ENCODE data around the gene CALHM2. TPM values are rescaled to one million over a fixed set of nuclear protein-coding genes. Genes with fewer than 3 reads are reported as not detected.

CALHM2 gene
- total RNA-seq, 2 donors from 2014 or later: 98.4 to 113 TPM

GRCh38 chr10:103455235-103455634 lies 3.1 kb upstream of the CALHM2 start:
- Histone ChIP-seq H3K9me3 (no peaks in the 10 kb centered on the region), H3K4me3 (no peak overlapping the region), H3K36me3 (no peaks in the 10 kb centered on the region), H3K27me3 (replicated peaks; ENCODE audit: insufficient read depth) (no peaks in the 10 kb centered on the region), H3K4me1 (ENCODE audit: control insufficient read depth in 1 of 2, low read depth in 2 of 2) (peaks cover 11 to 14% of the 10 kb centered on the region in 2 donors), H3K27ac (no peak overlapping the region)
- ATAC-seq (ENCODE audit: insufficient number of reproducible peaks, low FRiP score, low read depth): no peak
- TF ChIP-seq CTCF (IDR thresholded peaks at IDR 0.05): no peak
- DNase-seq (ENCODE audit: low spot score): no peak

GRCh38 chr10:103454026-103454425 lies 1.9 kb upstream of the CALHM2 start:
- no peak overlapping the region for H3K4me3 ChIP-seq
- H3K9me3 ChIP-seq: no peaks in the 10 kb centered on the region
- H3K27ac ChIP-seq: no peak overlapping the region
- H3K36me3 ChIP-seq: peaks cover 11% of the 10 kb centered on the region
- TF ChIP-seq CTCF (IDR thresholded peaks at IDR 0.05): no peak
- no peak for DNase-seq (ENCODE audit: low spot score)
- no peak for ATAC-seq (ENCODE audit: insufficient number of reproducible peaks, low FRiP score, low read depth)
- H3K27me3 ChIP-seq (replicated peaks; ENCODE audit: insufficient read depth): no peaks in the 10 kb centered on the region
- H3K4me1 ChIP-seq (ENCODE audit: control insufficient read depth in 1 of 2, low read depth in 2 of 2): peaks cover 22 to 26% of the 10 kb centered on the region in 2 donors

GRCh38 chr10:103452506-103453230 lies 498 bp upstream of the CALHM2 start:
- no peak for TF ChIP-seq CTCF (IDR thresholded peaks at IDR 0.05)
- Histone ChIP-seq H3K27me3 (replicated peaks; ENCODE audit: insufficient read depth) (no peaks in the 10 kb centered on the region), H3K4me3 (peak overlapping the region; percentile 91), H3K9me3 (no peaks in the 10 kb centered on the region), H3K4me1 (ENCODE audit: control insufficient read depth in 1 of 2, low read depth in 2 of 2) (peaks cover 36 to 39% of the 10 kb centered on the region in 2 donors), H3K36me3 (peaks cover 19% of the 10 kb centered on the region), H3K27ac (peak overlapping the region; percentile 93 to 96)
- ATAC-seq (ENCODE audit: insufficient number of reproducible peaks, low FRiP score, low read depth): no peak
- DNase-seq (ENCODE audit: low spot score): no peak

GRCh38 chr10:103451091-103451813 lies 918 bp downstream of the CALHM2 start:
- peak; percentile 40 for DNase-seq (ENCODE audit: low spot score)
- no peaks in the 10 kb centered on the region for H3K27me3 ChIP-seq (replicated peaks; ENCODE audit: insufficient read depth)
- no peaks in the 10 kb centered on the region for H3K9me3 ChIP-seq
- peaks cover 46 to 53% of the 10 kb centered on the region in 2 donors for H3K4me1 ChIP-seq (ENCODE audit: control insufficient read depth in 1 of 2, low read depth in 2 of 2)
- peak overlapping the region; percentile 93 to 96 for H3K27ac ChIP-seq
- peak; percentile 48 for ATAC-seq (ENCODE audit: insufficient number of reproducible peaks, low FRiP score, low read depth)
- TF ChIP-seq CTCF (IDR thresholded peaks at IDR 0.05): no peak
- H3K36me3 ChIP-seq: peaks cover 27% of the 10 kb centered on the region
- H3K4me3 ChIP-seq: peak overlapping the region; percentile 91

GRCh38 chr10:103450201-103450695 lies 1.9 kb downstream of the CALHM2 start:
- H3K36me3 ChIP-seq: peaks cover 27% of the 10 kb centered on the region
- ATAC-seq (ENCODE audit: insufficient number of reproducible peaks, low FRiP score, low read depth) (no peak), DNase-seq (ENCODE audit: low spot score) (no peak)
- peak overlapping the region; percentile 93 to 96 for H3K27ac ChIP-seq
- peak overlapping the region; percentile 91 for H3K4me3 ChIP-seq
- no peaks in the 10 kb centered on the region for H3K27me3 ChIP-seq (replicated peaks; ENCODE audit: insufficient read depth)
- TF ChIP-seq CTCF (IDR thresholded peaks at IDR 0.05): no peak
- no peaks in the 10 kb centered on the region for H3K9me3 ChIP-seq
- H3K4me1 ChIP-seq (ENCODE audit: control insufficient read depth in 1 of 2, low read depth in 2 of 2): peaks cover 52 to 60% of the 10 kb centered on the region in 2 donors
